ENCODE measurements around the gene MRGPRG. TPM values are rescaled to one million over a fixed set of nuclear protein-coding genes. Genes with fewer than 3 reads are reported as not detected.

The MRGPRG gene
- polyA plus RNA-seq, 1 donor from 2014 or later: not detected

DNA sequence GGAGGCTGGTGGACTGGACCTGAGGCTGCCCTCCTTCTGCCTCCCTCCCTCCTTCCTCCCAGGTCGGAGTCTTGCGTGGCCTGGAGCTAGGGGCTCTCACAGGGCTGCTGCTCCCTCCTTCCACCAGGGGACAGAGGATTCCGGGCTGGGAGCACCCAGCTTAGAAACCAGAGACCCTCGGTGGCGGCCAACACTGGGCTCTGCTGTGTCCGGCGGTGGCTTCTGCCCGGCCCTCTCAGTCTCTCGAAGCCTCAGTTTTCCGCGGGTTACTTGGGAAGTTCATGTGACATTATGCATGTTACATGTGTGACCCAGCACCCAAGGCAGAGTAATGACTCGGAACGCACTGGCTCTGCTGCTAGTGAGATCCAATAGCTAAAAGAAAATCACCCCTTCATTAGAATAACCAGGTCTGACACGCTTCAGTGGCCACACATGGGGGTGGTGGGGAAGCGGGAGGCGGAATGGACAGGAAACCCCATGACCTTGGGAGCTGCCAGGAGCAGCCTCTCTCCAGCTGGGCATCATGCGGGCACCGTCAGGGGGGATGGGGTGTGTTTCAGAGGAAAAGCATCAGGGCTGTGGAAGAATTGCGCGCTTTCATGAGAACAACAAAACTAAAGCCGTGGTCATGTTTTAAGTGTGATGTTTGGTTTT is 5.9 kb upstream of the MRGPRG start:
- TF ChIP-seq RAD21 (conservative IDR thresholded peaks at IDR 0.05) (no peak), POLR2AphosphoS5 (IDR thresholded peaks at IDR 0.05) (no peak), EP300 (conservative IDR thresholded peaks at IDR 0.05; ENCODE audit: poor library complexity, severe bottlenecking) (no peak), TAF1 (IDR thresholded peaks at IDR 0.05; ENCODE audit: low read depth) (no peak), MXI1 (conservative IDR thresholded peaks at IDR 0.05; ENCODE audit: poor library complexity, severe bottlenecking) (no peak), EZH2 (IDR thresholded peaks at IDR 0.05; ENCODE audit: borderline replicate concordance, insufficient read depth, low read length, poor library complexity, severe bottlenecking) (no peak), SMC3 (conservative IDR thresholded peaks at IDR 0.05; ENCODE audit: poor library complexity) (no peak)
- TF ChIP-seq, protein P1, sequence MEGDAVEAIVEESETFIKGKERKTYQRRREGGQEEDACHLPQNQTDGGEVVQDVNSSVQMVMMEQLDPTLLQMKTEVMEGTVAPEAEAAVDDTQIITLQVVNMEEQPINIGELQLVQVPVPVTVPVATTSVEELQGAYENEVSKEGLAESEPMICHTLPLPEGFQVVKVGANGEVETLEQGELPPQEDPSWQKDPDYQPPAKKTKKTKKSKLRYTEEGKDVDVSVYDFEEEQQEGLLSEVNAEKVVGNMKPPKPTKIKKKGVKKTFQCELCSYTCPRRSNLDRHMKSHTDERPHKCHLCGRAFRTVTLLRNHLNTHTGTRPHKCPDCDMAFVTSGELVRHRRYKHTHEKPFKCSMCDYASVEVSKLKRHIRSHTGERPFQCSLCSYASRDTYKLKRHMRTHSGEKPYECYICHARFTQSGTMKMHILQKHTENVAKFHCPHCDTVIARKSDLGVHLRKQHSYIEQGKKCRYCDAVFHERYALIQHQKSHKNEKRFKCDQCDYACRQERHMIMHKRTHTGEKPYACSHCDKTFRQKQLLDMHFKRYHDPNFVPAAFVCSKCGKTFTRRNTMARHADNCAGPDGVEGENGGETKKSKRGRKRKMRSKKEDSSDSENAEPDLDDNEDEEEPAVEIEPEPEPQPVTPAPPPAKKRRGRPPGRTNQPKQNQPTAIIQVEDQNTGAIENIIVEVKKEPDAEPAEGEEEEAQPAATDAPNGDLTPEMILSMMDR (IDR thresholded peaks at IDR 0.05; ENCODE audit: poor library complexity, severe bottlenecking): no peak
- TF ChIP-seq, protein P2, sequence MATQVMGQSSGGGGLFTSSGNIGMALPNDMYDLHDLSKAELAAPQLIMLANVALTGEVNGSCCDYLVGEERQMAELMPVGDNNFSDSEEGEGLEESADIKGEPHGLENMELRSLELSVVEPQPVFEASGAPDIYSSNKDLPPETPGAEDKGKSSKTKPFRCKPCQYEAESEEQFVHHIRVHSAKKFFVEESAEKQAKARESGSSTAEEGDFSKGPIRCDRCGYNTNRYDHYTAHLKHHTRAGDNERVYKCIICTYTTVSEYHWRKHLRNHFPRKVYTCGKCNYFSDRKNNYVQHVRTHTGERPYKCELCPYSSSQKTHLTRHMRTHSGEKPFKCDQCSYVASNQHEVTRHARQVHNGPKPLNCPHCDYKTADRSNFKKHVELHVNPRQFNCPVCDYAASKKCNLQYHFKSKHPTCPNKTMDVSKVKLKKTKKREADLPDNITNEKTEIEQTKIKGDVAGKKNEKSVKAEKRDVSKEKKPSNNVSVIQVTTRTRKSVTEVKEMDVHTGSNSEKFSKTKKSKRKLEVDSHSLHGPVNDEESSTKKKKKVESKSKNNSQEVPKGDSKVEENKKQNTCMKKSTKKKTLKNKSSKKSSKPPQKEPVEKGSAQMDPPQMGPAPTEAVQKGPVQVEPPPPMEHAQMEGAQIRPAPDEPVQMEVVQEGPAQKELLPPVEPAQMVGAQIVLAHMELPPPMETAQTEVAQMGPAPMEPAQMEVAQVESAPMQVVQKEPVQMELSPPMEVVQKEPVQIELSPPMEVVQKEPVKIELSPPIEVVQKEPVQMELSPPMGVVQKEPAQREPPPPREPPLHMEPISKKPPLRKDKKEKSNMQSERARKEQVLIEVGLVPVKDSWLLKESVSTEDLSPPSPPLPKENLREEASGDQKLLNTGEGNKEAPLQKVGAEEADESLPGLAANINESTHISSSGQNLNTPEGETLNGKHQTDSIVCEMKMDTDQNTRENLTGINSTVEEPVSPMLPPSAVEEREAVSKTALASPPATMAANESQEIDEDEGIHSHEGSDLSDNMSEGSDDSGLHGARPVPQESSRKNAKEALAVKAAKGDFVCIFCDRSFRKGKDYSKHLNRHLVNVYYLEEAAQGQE (IDR thresholded peaks at IDR 0.05; ENCODE audit: borderline replicate concordance): no peak
- Histone ChIP-seq H3K4me2 (ENCODE audit: low read length) (no peak overlapping the region), H4K20me1 (ENCODE audit: insufficient read depth) (no peaks in the 10 kb centered on the region), H3K9me3 (ENCODE audit: low read length) (no peaks in the 10 kb centered on the region), H3K27ac (ENCODE audit: low read length) (no peak overlapping the region), H3K9ac (ENCODE audit: low read length) (no peak overlapping the region), H3F3A (ENCODE audit: insufficient read depth, low read length, poor library complexity, severe bottlenecking) (no peaks in the 10 kb centered on the region), H3K79me2 (replicated peaks; ENCODE audit: insufficient read depth, low read length) (no peaks in the 10 kb centered on the region), H2AFZ (ENCODE audit: low read depth, low read length) (no peak overlapping the region), H3K9me2 (ENCODE audit: insufficient read depth, low read length) (no peaks in the 10 kb centered on the region), H3K36me3 (ENCODE audit: insufficient read depth, low read length) (no peaks in the 10 kb centered on the region), H3K27me3 (ENCODE audit: insufficient read depth, low read depth, low read length) (no peaks in the 10 kb centered on the region), H3K4me3 (ENCODE audit: low read length) (no peak overlapping the region)

DNA sequence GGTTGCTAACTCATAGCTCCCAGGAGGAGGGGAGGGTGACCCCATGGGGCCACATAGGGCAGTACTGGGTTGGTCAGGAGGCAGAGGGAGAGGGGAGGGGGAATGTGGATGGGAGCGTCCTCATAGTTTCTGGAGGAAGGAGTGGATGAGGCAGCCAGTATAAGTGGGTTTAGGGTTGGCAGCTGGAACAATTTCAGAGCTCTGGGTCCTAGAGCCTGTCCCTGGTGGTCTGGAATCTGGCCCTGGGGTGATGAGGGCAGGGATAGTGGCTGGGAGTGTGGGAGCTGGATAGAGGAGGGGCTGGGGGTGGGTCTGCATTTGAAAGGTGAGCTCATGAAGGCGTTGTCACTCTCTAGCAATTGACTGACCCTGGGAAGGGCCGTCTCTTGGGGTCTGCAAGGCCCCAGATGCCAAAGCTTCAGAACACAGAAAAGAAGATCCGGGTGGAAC is 5.3 kb upstream of the MRGPRG start:
- Histone ChIP-seq H3K4me2 (ENCODE audit: low read length) (no peak overlapping the region), H4K20me1 (ENCODE audit: insufficient read depth) (no peaks in the 10 kb centered on the region), H2AFZ (ENCODE audit: low read depth, low read length) (no peak overlapping the region), H3K79me2 (replicated peaks; ENCODE audit: insufficient read depth, low read length) (no peaks in the 10 kb centered on the region), H3F3A (ENCODE audit: insufficient read depth, low read length, poor library complexity, severe bottlenecking) (no peaks in the 10 kb centered on the region), H3K9me2 (ENCODE audit: insufficient read depth, low read length) (no peaks in the 10 kb centered on the region), H3K27ac (ENCODE audit: low read length) (no peak overlapping the region), H3K27me3 (ENCODE audit: insufficient read depth, low read depth, low read length) (no peaks in the 10 kb centered on the region), H3K9me3 (ENCODE audit: low read length) (no peaks in the 10 kb centered on the region), H3K4me3 (ENCODE audit: low read length) (no peak overlapping the region), H3K9ac (ENCODE audit: low read length) (no peak overlapping the region), H3K36me3 (ENCODE audit: insufficient read depth, low read length) (no peaks in the 10 kb centered on the region)
- TF ChIP-seq SMC3 (conservative IDR thresholded peaks at IDR 0.05; ENCODE audit: poor library complexity) (no peak), EP300 (conservative IDR thresholded peaks at IDR 0.05; ENCODE audit: poor library complexity, severe bottlenecking) (no peak), POLR2AphosphoS5 (IDR thresholded peaks at IDR 0.05) (no peak), EZH2 (IDR thresholded peaks at IDR 0.05; ENCODE audit: borderline replicate concordance, insufficient read depth, low read length, poor library complexity, severe bottlenecking) (no peak), RAD21 (conservative IDR thresholded peaks at IDR 0.05) (no peak), MXI1 (conservative IDR thresholded peaks at IDR 0.05; ENCODE audit: poor library complexity, severe bottlenecking) (no peak), TAF1 (IDR thresholded peaks at IDR 0.05; ENCODE audit: low read depth) (no peak)
- TF ChIP-seq, protein P2 (IDR thresholded peaks at IDR 0.05; ENCODE audit: borderline replicate concordance): no peak
- TF ChIP-seq, protein P1 (IDR thresholded peaks at IDR 0.05; ENCODE audit: poor library complexity, severe bottlenecking): no peak

All from neural cell (in vitro differentiated cells).